CD4-positive, alpha-beta T cell treated with Interleukin-10 for 1 hour (primary cell): ENCODE data around the gene GAB2.
A peak's percentile ranks its signal among the peaks of the same experiment; 100 is the strongest.
"Not testable (repeated sequence)": the region's sequence is repeated elsewhere in the genome, so short reads cannot be mapped to it uniquely, and the experiment has no call there.

ENCODE experiments used
- DNase-seq: peaks from one replicate; pipeline ENCODE4 v3.0.0-alpha.2; 2020

The GAB2 gene

GRCh38 chr11:78195917-78196560, 221.6 kb downstream of the GAB2 start:
- DNase-seq = no peak

GRCh38 chr11:78194490-78194889, 223.1 kb downstream of the GAB2 start:
- no peak for DNase-seq

GRCh38 chr11:78193806-78194205, 223.8 kb downstream of the GAB2 start:
- DNase-seq = no peak

GRCh38 chr11:78192911-78193351, 224.7 kb downstream of the GAB2 start:
- no peak for DNase-seq

- no peak for DNase-seq
Observed at GRCh38 chr11:78192223-78192719, 225.3 kb downstream of the GAB2 start.

- DNase-seq = no peak
Observed at GRCh38 chr11:78190871-78191538, 226.6 kb downstream of the GAB2 start.

- no peak for DNase-seq
Observed at GRCh38 chr11:78190374-78190773, 227.2 kb downstream of the GAB2 start.

GRCh38 chr11:78189851-78190250, 227.8 kb downstream of the GAB2 start:
- no peak for DNase-seq

GRCh38 chr11:78189174-78189724, 228.4 kb downstream of the GAB2 start:
- DNase-seq = no peak

- peak; percentile 93 for DNase-seq
Observed at GRCh38 chr11:78188286-78189173, 229.1 kb downstream of the GAB2 start, which contains the start of the genes KCTD21 and USP35. KCTD21 (minus strand) TSS chr11:78188626; CDS start chr11:78174554, 14,072 bp downstream. USP35 (plus strand) TSS chr11:78188919; CDS start chr11:78196246, 7,327 bp downstream.

GRCh38 chr11:78187366-78188285, 230.0 kb downstream of the GAB2 start:
- DNase-seq = peak; percentile 72

GRCh38 chr11:78181185-78181584, 236.4 kb downstream of the GAB2 start:
- no peak for DNase-seq

GRCh38 chr11:78180751-78181150, 236.9 kb downstream of the GAB2 start:
- DNase-seq = no peak

- no peak for DNase-seq
Observed at GRCh38 chr11:78179459-78180071, 238.1 kb downstream of the GAB2 start.

GRCh38 chr11:78177216-78177615, 240.4 kb downstream of the GAB2 start:
- no peak for DNase-seq

GRCh38 chr11:78176605-78177141, 240.9 kb downstream of the GAB2 start:
- DNase-seq = no peak

GRCh38 chr11:78175862-78176261, 241.8 kb downstream of the GAB2 start:
- DNase-seq = not testable (repeated sequence)

GRCh38 chr11:78171951-78172350, 245.7 kb downstream of the GAB2 start:
- no peak for DNase-seq

- DNase-seq = no peak
Observed at GRCh38 chr11:78170874-78171549, 246.6 kb downstream of the GAB2 start.

- DNase-seq = no peak
Observed at GRCh38 chr11:78170413-78170812, 247.2 kb downstream of the GAB2 start.
